ENCODE results near the gene TCF7L1.

The TCF7L1 gene

GRCh38 chr2:85238607-85239006 lies 105.4 kb downstream of the TCF7L1 start:
- DNase-seq (ENCODE audit: low read depth, low spot score), result no peak
- Histone ChIP-seq H3K36me3 (ENCODE audit: insufficient read depth, insufficient read length, low read length) (peaks cover 5% of the 10 kb centered on the region), H3K4me3 (ENCODE audit: insufficient read length, low read depth) (peak overlapping the region; percentile 12), H3K27me3 (ENCODE audit: insufficient read depth, insufficient read length) (no peaks in the 10 kb centered on the region), H3K4me1 (ENCODE audit: insufficient read depth, insufficient read length) (peaks cover 7% of the 10 kb centered on the region), H3K9ac (ENCODE audit: insufficient read length, low read depth) (peak overlapping the region; percentile 57), H3K9me3 (ENCODE audit: insufficient read depth, low read length) (no peaks in the 10 kb centered on the region)
- TF ChIP-seq ZNF274 (IDR thresholded peaks at IDR 0.05; ENCODE audit: low read depth, low read length) (no peak), SUZ12 (IDR thresholded peaks at IDR 0.05; ENCODE audit: extremely low read depth, insufficient read depth, insufficient read length) (no peak), YY1 (IDR thresholded peaks at IDR 0.05; ENCODE audit: insufficient read depth, insufficient read length) (no peak)

- no peaks in the 10 kb centered on the region for H3K27me3 ChIP-seq (ENCODE audit: insufficient read depth, insufficient read length)
These were observed 105.9 kb downstream of the TCF7L1 start for GRCh38 chr2:85239102-85239501.

GRCh38 chr2:85240055-85240454 lies 106.9 kb downstream of the TCF7L1 start:
- no peak overlapping the region for H3K4me3 ChIP-seq (ENCODE audit: insufficient read length, low read depth)
- no peak overlapping the region for H3K9ac ChIP-seq (ENCODE audit: insufficient read length, low read depth)
- TF ChIP-seq YY1 (IDR thresholded peaks at IDR 0.05; ENCODE audit: insufficient read depth, insufficient read length), result no peak
- TF ChIP-seq SUZ12 (IDR thresholded peaks at IDR 0.05; ENCODE audit: extremely low read depth, insufficient read depth, insufficient read length), result no peak
- no peak for TF ChIP-seq ZNF274 (IDR thresholded peaks at IDR 0.05; ENCODE audit: low read depth, low read length)
- peaks cover 5% of the 10 kb centered on the region for H3K36me3 ChIP-seq (ENCODE audit: insufficient read depth, insufficient read length, low read length)
- no peak for DNase-seq (ENCODE audit: low read depth, low spot score)
- no peaks in the 10 kb centered on the region for H3K9me3 ChIP-seq (ENCODE audit: insufficient read depth, low read length)
- no peaks in the 10 kb centered on the region for H3K27me3 ChIP-seq (ENCODE audit: insufficient read depth, insufficient read length)
- peaks cover 7% of the 10 kb centered on the region for H3K4me1 ChIP-seq (ENCODE audit: insufficient read depth, insufficient read length)

More at GRCh38 chr2:85239102-85239501, 105.9 kb downstream of the TCF7L1 start:
- Histone ChIP-seq H3K36me3 (ENCODE audit: insufficient read depth, insufficient read length, low read length) (peaks cover 5% of the 10 kb centered on the region), H3K4me3 (ENCODE audit: insufficient read length, low read depth) (no peak overlapping the region), H3K4me1 (ENCODE audit: insufficient read depth, insufficient read length) (peaks cover 7% of the 10 kb centered on the region), H3K9me3 (ENCODE audit: insufficient read depth, low read length) (no peaks in the 10 kb centered on the region), H3K9ac (ENCODE audit: insufficient read length, low read depth) (no peak overlapping the region)
- no peak for TF ChIP-seq SUZ12 (IDR thresholded peaks at IDR 0.05; ENCODE audit: extremely low read depth, insufficient read depth, insufficient read length)
- no peak for DNase-seq (ENCODE audit: low read depth, low spot score)

GRCh38 chr2:85242321-85242720 lies 109.1 kb downstream of the TCF7L1 start:
- H3K4me1 ChIP-seq (ENCODE audit: insufficient read depth, insufficient read length), result peaks cover 5% of the 10 kb centered on the region
- DNase-seq (ENCODE audit: low read depth, low spot score), result no peak
- no peak for TF ChIP-seq SUZ12 (IDR thresholded peaks at IDR 0.05; ENCODE audit: extremely low read depth, insufficient read depth, insufficient read length)
- no peak for TF ChIP-seq ZNF274 (IDR thresholded peaks at IDR 0.05; ENCODE audit: low read depth, low read length)
- TF ChIP-seq YY1 (IDR thresholded peaks at IDR 0.05; ENCODE audit: insufficient read depth, insufficient read length), result no peak

GRCh38 chr2:85243101-85244072 lies 110.2 kb downstream of the TCF7L1 start:
- Histone ChIP-seq H3K4me1 (ENCODE audit: insufficient read depth, insufficient read length) (peaks cover 3% of the 10 kb centered on the region), H3K9me3 (ENCODE audit: insufficient read depth, low read length) (no peaks in the 10 kb centered on the region), H3K36me3 (ENCODE audit: insufficient read depth, insufficient read length, low read length) (peaks cover 3% of the 10 kb centered on the region), H3K4me3 (ENCODE audit: insufficient read length, low read depth) (no peak overlapping the region), H3K27me3 (ENCODE audit: insufficient read depth, insufficient read length) (no peaks in the 10 kb centered on the region), H3K9ac (ENCODE audit: insufficient read length, low read depth) (no peak overlapping the region)
- no peak for TF ChIP-seq SUZ12 (IDR thresholded peaks at IDR 0.05; ENCODE audit: extremely low read depth, insufficient read depth, insufficient read length)
- no peak for TF ChIP-seq ZNF274 (IDR thresholded peaks at IDR 0.05; ENCODE audit: low read depth, low read length)
- no peak for TF ChIP-seq YY1 (IDR thresholded peaks at IDR 0.05; ENCODE audit: insufficient read depth, insufficient read length)
- no peak for DNase-seq (ENCODE audit: low read depth, low spot score)

More at GRCh38 chr2:85242321-85242720, 109.1 kb downstream of the TCF7L1 start:
- Histone ChIP-seq H3K27me3 (ENCODE audit: insufficient read depth, insufficient read length) (no peaks in the 10 kb centered on the region), H3K9ac (ENCODE audit: insufficient read length, low read depth) (no peak overlapping the region), H3K4me3 (ENCODE audit: insufficient read length, low read depth) (no peak overlapping the region), H3K36me3 (ENCODE audit: insufficient read depth, insufficient read length, low read length) (peaks cover 3% of the 10 kb centered on the region), H3K9me3 (ENCODE audit: insufficient read depth, low read length) (no peaks in the 10 kb centered on the region)

GRCh38 chr2:85244828-85245227 lies 111.6 kb downstream of the TCF7L1 start:
- Histone ChIP-seq H3K36me3 (ENCODE audit: insufficient read depth, insufficient read length, low read length) (peaks cover 3% of the 10 kb centered on the region), H3K27me3 (ENCODE audit: insufficient read depth, insufficient read length) (no peaks in the 10 kb centered on the region), H3K9me3 (ENCODE audit: insufficient read depth, low read length) (no peaks in the 10 kb centered on the region), H3K4me1 (ENCODE audit: insufficient read depth, insufficient read length) (peaks cover 6% of the 10 kb centered on the region), H3K4me3 (ENCODE audit: insufficient read length, low read depth) (no peak overlapping the region), H3K9ac (ENCODE audit: insufficient read length, low read depth) (no peak overlapping the region)
- TF ChIP-seq ZNF274 (IDR thresholded peaks at IDR 0.05; ENCODE audit: low read depth, low read length), result no peak
- no peak for TF ChIP-seq YY1 (IDR thresholded peaks at IDR 0.05; ENCODE audit: insufficient read depth, insufficient read length)
- TF ChIP-seq SUZ12 (IDR thresholded peaks at IDR 0.05; ENCODE audit: extremely low read depth, insufficient read depth, insufficient read length), result no peak
- DNase-seq (ENCODE audit: low read depth, low spot score), result no peak

- Histone ChIP-seq H3K4me3 (ENCODE audit: insufficient read length, low read depth) (no peak overlapping the region), H3K9me3 (ENCODE audit: insufficient read depth, low read length) (no peaks in the 10 kb centered on the region), H3K36me3 (ENCODE audit: insufficient read depth, insufficient read length, low read length) (no peaks in the 10 kb centered on the region), H3K9ac (ENCODE audit: insufficient read length, low read depth) (no peak overlapping the region), H3K27me3 (ENCODE audit: insufficient read depth, insufficient read length) (no peaks in the 10 kb centered on the region), H3K4me1 (ENCODE audit: insufficient read depth, insufficient read length) (peaks cover 6% of the 10 kb centered on the region)
- TF ChIP-seq SUZ12 (IDR thresholded peaks at IDR 0.05; ENCODE audit: extremely low read depth, insufficient read depth, insufficient read length), result no peak
- TF ChIP-seq ZNF274 (IDR thresholded peaks at IDR 0.05; ENCODE audit: low read depth, low read length), result no peak
- TF ChIP-seq YY1 (IDR thresholded peaks at IDR 0.05; ENCODE audit: insufficient read depth, insufficient read length), result no peak
- no peak for DNase-seq (ENCODE audit: low read depth, low spot score)
These were observed 112.7 kb downstream of the TCF7L1 start for GRCh38 chr2:85245891-85246290.

Data from NT2/D1 (cell line).